ENCODE measurements around the gene DSCAML1.

DNA sequence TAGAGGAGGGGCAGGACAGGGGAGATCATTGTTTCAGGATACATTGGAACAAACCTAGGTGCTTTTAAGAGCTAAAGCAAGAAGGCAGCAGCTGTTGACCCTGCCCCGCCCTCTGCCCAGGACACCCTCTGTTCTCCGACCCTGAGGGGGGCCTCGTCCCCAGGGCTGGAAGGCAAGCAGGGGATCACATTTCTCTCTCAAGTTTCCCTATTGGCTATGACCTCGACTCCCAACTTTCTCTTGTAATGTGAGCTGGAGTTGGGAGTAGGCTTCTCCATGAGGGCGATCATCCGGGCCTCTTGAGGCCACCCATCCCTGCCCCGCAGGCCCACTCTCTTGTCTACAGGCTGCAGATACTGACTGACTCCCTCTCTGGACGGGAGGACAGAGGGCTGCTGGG is 37.7 kb downstream of the DSCAML1 start:
- TF ChIP-seq, protein P1, sequence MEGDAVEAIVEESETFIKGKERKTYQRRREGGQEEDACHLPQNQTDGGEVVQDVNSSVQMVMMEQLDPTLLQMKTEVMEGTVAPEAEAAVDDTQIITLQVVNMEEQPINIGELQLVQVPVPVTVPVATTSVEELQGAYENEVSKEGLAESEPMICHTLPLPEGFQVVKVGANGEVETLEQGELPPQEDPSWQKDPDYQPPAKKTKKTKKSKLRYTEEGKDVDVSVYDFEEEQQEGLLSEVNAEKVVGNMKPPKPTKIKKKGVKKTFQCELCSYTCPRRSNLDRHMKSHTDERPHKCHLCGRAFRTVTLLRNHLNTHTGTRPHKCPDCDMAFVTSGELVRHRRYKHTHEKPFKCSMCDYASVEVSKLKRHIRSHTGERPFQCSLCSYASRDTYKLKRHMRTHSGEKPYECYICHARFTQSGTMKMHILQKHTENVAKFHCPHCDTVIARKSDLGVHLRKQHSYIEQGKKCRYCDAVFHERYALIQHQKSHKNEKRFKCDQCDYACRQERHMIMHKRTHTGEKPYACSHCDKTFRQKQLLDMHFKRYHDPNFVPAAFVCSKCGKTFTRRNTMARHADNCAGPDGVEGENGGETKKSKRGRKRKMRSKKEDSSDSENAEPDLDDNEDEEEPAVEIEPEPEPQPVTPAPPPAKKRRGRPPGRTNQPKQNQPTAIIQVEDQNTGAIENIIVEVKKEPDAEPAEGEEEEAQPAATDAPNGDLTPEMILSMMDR (IDR thresholded peaks at IDR 0.05): no peak
- TF ChIP-seq POLR2A (IDR thresholded peaks at IDR 0.05): no peak
